HepG2 (cell line): ENCODE data around the gene TUBB3. TPM values are rescaled to one million over a fixed set of nuclear protein-coding genes. Genes with fewer than 3 reads are reported as not detected.

Experiments used
- ADNP ChIP-seq: sonication (generic); formaldehyde crosslinking; IDR thresholded peaks from 2 replicates; pipeline ENCODE4 v1.4.0; 2020; ENCODE audit warnings: missing genetic modification reagents
- DPF2 ChIP-seq: sonication (generic); formaldehyde crosslinking; IDR thresholded peaks from 2 replicates; pipeline ENCODE4 v1.4.0; 2020; ENCODE audit warnings: mild to moderate bottlenecking, low read depth, missing genetic modification reagents, borderline replicate concordance
- GLI4 ChIP-seq: sonication (generic); formaldehyde crosslinking; IDR thresholded peaks from 2 replicates; pipeline ENCODE4 v1.5.1; 2020; ENCODE audit warnings: missing genetic modification reagents, mild to moderate bottlenecking, moderate library complexity, borderline replicate concordance
- GMEB1 ChIP-seq: sonication (generic); formaldehyde crosslinking; IDR thresholded peaks from 2 replicates; pipeline ENCODE4 v1.5.1; 2020; ENCODE audit warnings: missing genetic modification reagents, mild to moderate bottlenecking, borderline replicate concordance
- GRHL1 ChIP-seq: sonication (generic); formaldehyde crosslinking; conservative IDR thresholded peaks from 2 replicates; pipeline ENCODE4 v1.8.0; 2022; ENCODE audit warnings: missing genetic modification reagents
- PBX2 ChIP-seq: IDR thresholded peaks from 2 replicates; pipeline ENCODE4 v1.6.1; 2016; ENCODE audit warnings: control low read depth
- PHF5A ChIP-seq: IDR thresholded peaks from one replicate; pipeline ENCODE4 v1.6.1; 2018; ENCODE audit warnings: low read depth, missing genetic modification reagents; ENCODE audit not compliant: unreplicated experiment
- TOPORS ChIP-seq: sonication (generic); formaldehyde crosslinking; IDR thresholded peaks from 2 replicates; pipeline ENCODE4 v1.8.0; 2023; ENCODE audit warnings: mild to moderate bottlenecking, missing genetic modification reagents
- ZGPAT ChIP-seq: IDR thresholded peaks from 2 replicates; pipeline ENCODE4 v1.6.1; 2016; ENCODE audit warnings: mild to moderate bottlenecking
- ZHX2 ChIP-seq, 2 experiments: sonication (generic) in 1 of 2; formaldehyde crosslinking in 1 of 2; IDR thresholded peaks; 2 replicates each; pipeline versions ENCODE4 v1.6.1 to v1.9.0; 2014 to 2022; ENCODE audit warnings: antibody characterized with exemption in 1 of 2, borderline replicate concordance in 1 of 2, inconsistent platforms in 1 of 2, low read depth in 1 of 2, missing genetic modification reagents in 1 of 2
- ZMAT3 ChIP-seq: sonication (generic); formaldehyde crosslinking; conservative IDR thresholded peaks from 2 replicates; pipeline ENCODE4 v1.7.0; 2021; ENCODE audit warnings: missing genetic modification reagents
- ZNF362 ChIP-seq: sonication (generic); formaldehyde crosslinking; IDR thresholded peaks from 2 replicates; pipeline ENCODE4 v1.4.0; 2020; ENCODE audit warnings: missing genetic modification reagents, mild to moderate bottlenecking, borderline replicate concordance
- ZNF557 ChIP-seq: sonication (generic); formaldehyde crosslinking; IDR thresholded peaks from 2 replicates; pipeline ENCODE4 v1.4.0; 2020; ENCODE audit warnings: missing genetic modification reagents
- polyA plus RNA-seq, 8 experiments: library from polyadenylated mRNA; depleted of rRNA in 3 of 8; stranded (reverse) in 7 of 8; unstranded in 1 of 8; fragments of >200 nt; fragmentation: Illumina TruSeq in 4 of 8; extraction: Trizol in 4 of 8; gene quantifications; 2 replicates each; pipeline versions ENCODE4 v1.2.1 to v1.2.3, GENCODE V29; 2011 to 2016; ENCODE audit warnings: low read depth in 4 of 8, missing spikeins in 1 of 8, mixed read lengths in 1 of 8; ENCODE audit not compliant: insufficient read depth in 1 of 8
- total RNA-seq, 5 experiments: library from RNA; depleted of rRNA; stranded (reverse); fragments of >200 nt; fragmentation: Illumina TruSeq; extraction: Trizol; gene quantifications; 2 replicates each; pipeline ENCODE4 v1.2.3, GENCODE V29; 2016; ENCODE audit warnings: low read depth in 1 of 5

Gene TUBB3
- total and polyA plus RNA-seq, 2 of the 13 experiments (the other 11 are each of a cell fraction or from before 2014, with no cell fraction given): 110 to 185 TPM

- no peak for TF ChIP-seq GRHL1 (CRISPR knock-in tag)
- TF ChIP-seq ZNF557 (CRISPR knock-in tag): no peak
- no peak for TF ChIP-seq PBX2 (CRISPR knock-in tag)
- peak; percentile 62 for TF ChIP-seq GMEB1
- TF ChIP-seq ZNF362 (CRISPR knock-in tag): no peak
- no peak for TF ChIP-seq PHF5A (CRISPR knock-in tag)
- no peak for TF ChIP-seq DPF2 (CRISPR knock-in tag)
- no peak for TF ChIP-seq TOPORS (CRISPR knock-in tag)
- TF ChIP-seq ZHX2 (IDR thresholded peaks at IDR 0.05; ENCODE audit: low read depth): 0 out of 2 replicates have a peak, but pooled peaks have one; percentile 18
- no peak for TF ChIP-seq ZHX2 (CRISPR knock-in tag; IDR thresholded peaks at IDR 0.05; ENCODE audit: borderline replicate concordance)
- TF ChIP-seq GLI4 (CRISPR knock-in tag): peak; percentile 73; the same call in 1 of the 2 replicates
- TF ChIP-seq ZMAT3 (CRISPR knock-in tag): no peak
- no peak for TF ChIP-seq ADNP (CRISPR knock-in tag)
- TF ChIP-seq ZGPAT (CRISPR knock-in tag): peak; percentile 34; the same call in 1 of the 2 replicates
Observed at GRCh38 chr16:89873972-89874689, 49.0 kb upstream of the TUBB3 start (continued).
